Esophagus muscularis mucosa (tissue), 4 donors: Measurements from ENCODE around the gene PASK. TPM values are rescaled to one million over a fixed set of nuclear protein-coding genes. Genes with fewer than 3 reads are reported as not detected.

Source experiments
- DNase-seq: peaks from one replicate; pipeline ENCODE4 v3.0.0-alpha.2; 2017; ENCODE audit errors: extremely low spot score
- H3K27ac ChIP-seq, 4 donors: fragments of 200-600 bp; sonication (generic); replicated peaks in 1 of 4; 1 replicate in 3 of 4; 2 replicates in 1 of 4; pipeline ENCODE4 v1.5.1; 2016 to 2019; ENCODE audit warnings: mild to moderate bottlenecking in 1 of 4
- H3K27me3 ChIP-seq, 4 donors: fragments of 200-600 bp; sonication (generic); one replicate each; pipeline versions ENCODE4 v1.5.1 to v1.6.0; 2016 to 2019
- H3K36me3 ChIP-seq, 4 donors: fragments of 200-600 bp; sonication (generic); one replicate each; pipeline ENCODE4 v1.5.1; 2016 to 2019
- H3K4me1 ChIP-seq, 4 donors: fragments of 200-600 bp; sonication (generic); one replicate each; pipeline ENCODE4 v1.5.1; 2016 to 2019
- H3K4me3 ChIP-seq, 4 donors: fragments of 200-600 bp; sonication (generic); 1 replicate in 2 of 4; 2 replicates in 2 of 4; pipeline ENCODE4 v1.5.1; 2016 to 2019; ENCODE audit warnings: mild to moderate bottlenecking in 4 of 4, moderate library complexity in 1 of 4
- H3K9me3 ChIP-seq, 4 donors: fragments of 200-600 bp; sonication (generic); 1 replicate in 3 of 4; 2 replicates in 1 of 4; pipeline ENCODE4 v1.5.1; 2016 to 2019
- EP300 ChIP-seq: sonication (generic); formaldehyde crosslinking; IDR thresholded peaks from one replicate; pipeline ENCODE4 v1.6.1; 2017; ENCODE audit warnings: antibody characterized with exemption
- POLR2A ChIP-seq: fragments of 450-650 bp; IDR thresholded peaks from one replicate; pipeline ENCODE4 v1.6.1; 2017; ENCODE audit warnings: antibody characterized with exemption, moderate library complexity, mild to moderate bottlenecking, low read depth
- POLR2AphosphoS5 ChIP-seq, 2 donors: sonication (generic); formaldehyde crosslinking; IDR thresholded peaks; one replicate each; pipeline ENCODE4 v1.6.1; 2017; ENCODE audit warnings: antibody characterized with exemption in 2 of 2
- WGBS: methylation state at CpG from one replicate; pipeline ENCODE4 v1.1.5; 2018; 5-methylcytosine and 5-hydroxymethylcytosine counted together
- intact Hi-C: fragments of 100-400 bp; cut with DNase I; formaldehyde crosslinking; loops from one replicate; pipeline ENCODE4 v1.15.1; 2023
- total RNA-seq, 4 donors: library from RNA; depleted of rRNA; stranded (reverse); fragments of >200 nt; gene quantifications; one replicate each; pipeline versions ENCODE4 v1.1.0 to v1.2.1, GENCODE V29; 2016
- TF ChIP-seq, protein P1 (sequence below), 3 experiments: fragments of 200-600 bp in 2 of 3; fragments of 450-650 bp in 1 of 3; sonication (generic) in 2 of 3; IDR thresholded peaks; one replicate each; pipeline ENCODE4 v1.5.1; 2017 to 2019; ENCODE audit warnings: antibody characterized with exemption in 3 of 3, mild to moderate bottlenecking in 2 of 3, moderate library complexity in 1 of 3

PASK gene
- total RNA-seq, 4 donors from 2014 or later: 1.5 to 3.3 (median 2.2) TPM

DNA sequence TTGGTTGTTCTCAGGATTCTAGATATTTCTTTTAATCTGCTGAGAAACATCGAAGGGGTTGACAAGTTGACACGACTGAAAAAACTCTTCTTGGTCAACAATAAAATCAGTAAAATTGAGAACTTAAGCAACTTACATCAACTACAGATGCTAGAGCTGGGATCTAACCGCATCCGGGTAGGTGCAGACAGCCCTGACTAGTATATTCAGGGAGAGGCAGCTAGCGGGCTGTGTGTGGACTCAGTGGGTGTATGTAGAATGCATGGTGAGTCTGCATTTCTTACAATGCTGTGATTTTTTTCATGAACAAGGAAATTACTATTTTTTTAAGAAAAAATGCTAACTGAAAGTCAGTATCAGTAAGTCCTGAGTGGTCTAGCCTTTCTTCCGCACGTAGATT, 11.0 kb upstream of the PASK start:
- Histone ChIP-seq H3K27ac (peak overlapping the region in 1 of 4 donors; percentile 85), H3K4me1 (peaks cover 12 to 20% (median 19%) of the 10 kb centered on the region in 4 donors), H3K9me3 (no peaks in the 10 kb centered on the region), H3K36me3 (peaks cover 37 to 82% (median 59%) of the 10 kb centered on the region in 4 donors), H3K27me3 (no peaks in the 10 kb centered on the region), H3K4me3 (no peak overlapping the region)
- DNase-seq: no peak
- no peak for TF ChIP-seq EP300
- no peak for TF ChIP-seq POLR2A
- TF ChIP-seq POLR2AphosphoS5 (IDR thresholded peaks at IDR 0.05): no peak
- TF ChIP-seq, protein P1, sequence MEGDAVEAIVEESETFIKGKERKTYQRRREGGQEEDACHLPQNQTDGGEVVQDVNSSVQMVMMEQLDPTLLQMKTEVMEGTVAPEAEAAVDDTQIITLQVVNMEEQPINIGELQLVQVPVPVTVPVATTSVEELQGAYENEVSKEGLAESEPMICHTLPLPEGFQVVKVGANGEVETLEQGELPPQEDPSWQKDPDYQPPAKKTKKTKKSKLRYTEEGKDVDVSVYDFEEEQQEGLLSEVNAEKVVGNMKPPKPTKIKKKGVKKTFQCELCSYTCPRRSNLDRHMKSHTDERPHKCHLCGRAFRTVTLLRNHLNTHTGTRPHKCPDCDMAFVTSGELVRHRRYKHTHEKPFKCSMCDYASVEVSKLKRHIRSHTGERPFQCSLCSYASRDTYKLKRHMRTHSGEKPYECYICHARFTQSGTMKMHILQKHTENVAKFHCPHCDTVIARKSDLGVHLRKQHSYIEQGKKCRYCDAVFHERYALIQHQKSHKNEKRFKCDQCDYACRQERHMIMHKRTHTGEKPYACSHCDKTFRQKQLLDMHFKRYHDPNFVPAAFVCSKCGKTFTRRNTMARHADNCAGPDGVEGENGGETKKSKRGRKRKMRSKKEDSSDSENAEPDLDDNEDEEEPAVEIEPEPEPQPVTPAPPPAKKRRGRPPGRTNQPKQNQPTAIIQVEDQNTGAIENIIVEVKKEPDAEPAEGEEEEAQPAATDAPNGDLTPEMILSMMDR (IDR thresholded peaks at IDR 0.05): no peak
- 97% methylated on average over 7 of the region's 7 CpGs for WGBS
- intact Hi-C loops: no loop called here

DNA sequence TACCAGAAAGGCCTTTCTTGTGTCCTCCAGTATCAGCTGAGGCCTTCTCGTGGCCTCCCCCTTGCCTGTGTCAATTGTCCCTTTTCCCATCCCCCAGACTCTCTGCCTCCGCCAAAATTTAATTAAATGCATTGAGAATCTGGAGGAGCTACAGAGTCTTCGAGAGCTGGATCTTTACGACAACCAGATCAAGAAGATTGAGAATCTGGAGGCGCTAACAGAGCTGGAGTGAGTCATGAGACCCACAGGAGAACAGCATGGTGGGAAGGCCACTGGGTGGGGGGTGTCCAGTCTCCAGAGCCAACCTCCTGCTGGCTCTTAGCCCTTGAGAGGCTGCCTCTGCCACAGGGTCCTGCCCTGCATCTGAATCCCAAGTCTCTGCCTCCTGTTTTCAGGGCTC, 9.8 kb upstream of the PASK start:
- Histone ChIP-seq H3K36me3 (peaks cover 32 to 82% (median 57%) of the 10 kb centered on the region in 4 donors), H3K9me3 (no peaks in the 10 kb centered on the region), H3K27ac (no peak overlapping the region), H3K27me3 (no peaks in the 10 kb centered on the region), H3K4me1 (peaks cover 12 to 20% (median 19%) of the 10 kb centered on the region in 4 donors), H3K4me3 (no peak overlapping the region)
- intact Hi-C loops: no loop called here
- TF ChIP-seq, protein P1 (IDR thresholded peaks at IDR 0.05): no peak
- TF ChIP-seq EP300: no peak
- no peak for TF ChIP-seq POLR2A
- TF ChIP-seq POLR2AphosphoS5 (IDR thresholded peaks at IDR 0.05): no peak
- 96% methylated on average over 5 of the region's 5 CpGs for WGBS
- no peak for DNase-seq

DNA sequence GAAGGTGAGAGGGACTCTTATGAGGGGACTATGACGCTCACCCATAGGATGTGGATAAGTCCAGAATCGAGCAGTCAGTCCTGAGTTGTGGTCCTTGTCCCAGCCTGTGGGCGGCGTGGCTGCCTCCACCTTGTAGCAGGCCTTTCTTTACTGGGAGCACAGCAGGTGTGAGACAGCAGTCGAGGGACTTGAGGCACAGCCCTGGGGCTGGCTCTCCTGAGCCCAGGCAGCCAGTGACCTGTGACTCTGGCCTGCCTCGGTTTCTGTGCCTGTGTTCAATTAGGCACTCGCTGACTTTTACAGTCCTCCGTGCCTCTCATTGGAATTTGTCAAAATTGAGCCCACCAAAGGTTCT, 9.3 kb upstream of the PASK start:
- no peak for DNase-seq
- peaks cover 12 to 20% (median 19%) of the 10 kb centered on the region in 4 donors for H3K4me1 ChIP-seq
- no peaks in the 10 kb centered on the region for H3K27me3 ChIP-seq
- H3K36me3 ChIP-seq: peaks cover 28 to 82% (median 55%) of the 10 kb centered on the region in 4 donors
- no peaks in the 10 kb centered on the region for H3K9me3 ChIP-seq
- 94% methylated on average over 8 of the region's 8 CpGs for WGBS
- no peak overlapping the region for H3K27ac ChIP-seq
- intact Hi-C loops: no loop called here
- no peak overlapping the region for H3K4me3 ChIP-seq
- TF ChIP-seq POLR2AphosphoS5 (IDR thresholded peaks at IDR 0.05) (no peak), POLR2A (no peak), EP300 (no peak)
- TF ChIP-seq, protein P1 (IDR thresholded peaks at IDR 0.05): no peak

DNA sequence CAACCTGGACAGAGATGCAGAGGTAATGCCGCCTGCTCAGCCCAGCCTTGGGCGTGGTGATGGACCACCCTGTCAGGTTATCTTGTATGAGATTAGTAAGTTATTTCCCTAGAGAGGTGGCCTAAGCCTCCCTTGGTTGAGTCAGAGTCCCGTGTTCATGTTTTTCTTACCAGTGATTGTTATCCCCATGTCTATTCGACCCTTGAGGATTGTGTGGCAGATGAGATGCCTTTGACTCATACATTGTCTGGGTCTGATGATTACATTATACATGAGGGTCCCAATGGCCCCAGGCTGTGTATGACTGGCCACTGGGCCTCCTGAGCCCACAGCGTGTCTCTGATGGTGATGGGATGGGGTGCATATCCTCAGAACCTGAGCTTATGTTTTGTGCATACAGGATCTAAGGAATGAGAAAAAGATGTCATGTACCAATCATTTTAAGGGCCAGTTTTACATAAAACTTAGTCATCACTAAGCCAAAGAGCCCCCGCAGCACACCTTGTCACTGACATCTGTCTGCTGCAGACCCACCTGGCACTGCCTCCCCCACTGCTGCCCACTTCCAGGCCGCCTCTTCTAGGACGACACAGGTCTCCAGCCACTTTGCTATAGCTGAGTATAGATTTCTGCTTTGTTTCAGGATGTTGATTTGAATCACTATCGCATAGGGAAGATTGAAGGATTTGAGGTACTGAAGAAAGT, 8.7 kb upstream of the PASK start:
- 97% methylated on average over 9 of the region's 9 CpGs for WGBS
- Histone ChIP-seq H3K27ac (no peak overlapping the region), H3K9me3 (no peaks in the 10 kb centered on the region), H3K4me3 (no peak overlapping the region), H3K36me3 (peaks cover 24 to 81% (median 53%) of the 10 kb centered on the region in 4 donors), H3K4me1 (peaks cover 12 to 19% (median 18%) of the 10 kb centered on the region in 4 donors), H3K27me3 (no peaks in the 10 kb centered on the region)
- DNase-seq: no peak
- TF ChIP-seq, protein P1 (IDR thresholded peaks at IDR 0.05): no peak
- TF ChIP-seq EP300 (no peak), POLR2A (no peak), POLR2AphosphoS5 (IDR thresholded peaks at IDR 0.05) (no peak)
- intact Hi-C loops: no loop called here

DNA sequence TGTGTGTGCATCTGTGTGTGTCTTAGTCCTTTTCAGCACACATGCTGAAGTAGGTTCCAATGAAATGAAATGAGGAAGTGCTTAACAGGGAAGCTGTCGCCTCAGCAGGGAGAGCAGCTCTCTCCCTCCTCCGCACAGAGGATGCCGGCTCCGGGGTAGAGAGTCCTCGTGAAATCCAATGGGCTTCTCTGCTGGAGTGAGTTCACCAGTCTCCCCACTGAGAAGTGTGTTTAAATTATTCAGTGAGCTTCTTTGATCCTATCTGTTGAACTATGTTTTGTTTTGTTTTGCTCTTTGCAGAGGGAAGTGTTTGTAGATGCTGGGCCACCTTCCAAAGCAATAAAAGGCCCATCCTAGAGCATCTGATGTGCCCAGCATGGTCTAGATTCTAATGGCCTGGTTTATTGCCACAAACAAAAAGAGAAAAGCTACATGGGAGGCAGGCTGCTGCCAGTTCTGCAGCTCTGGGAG, 7.7 kb upstream of the PASK start:
- Histone ChIP-seq H3K27me3 (no peaks in the 10 kb centered on the region), H3K4me3 (no peak overlapping the region), H3K4me1 (peaks cover 4 to 12% (median 10%) of the 10 kb centered on the region in 4 donors), H3K9me3 (no peaks in the 10 kb centered on the region), H3K36me3 (peaks cover 24 to 75% (median 52%) of the 10 kb centered on the region in 4 donors), H3K27ac (no peak overlapping the region)
- intact Hi-C loops: no loop called here
- TF ChIP-seq POLR2AphosphoS5 (IDR thresholded peaks at IDR 0.05) (no peak), EP300 (no peak), POLR2A (no peak)
- TF ChIP-seq, protein P1 (IDR thresholded peaks at IDR 0.05): no peak
- 59% methylated on average over 5 of the region's 5 CpGs for WGBS
- no peak for DNase-seq
